ENCODE data around the gene PLA2G15. TPM values are rescaled to one million over a fixed set of nuclear protein-coding genes. Genes with fewer than 3 reads are reported as not detected.

The PLA2G15 gene
- total and polyA plus RNA-seq, 2 experiments from 2014 or later = 3.1 to 14.8 TPM

DNA sequence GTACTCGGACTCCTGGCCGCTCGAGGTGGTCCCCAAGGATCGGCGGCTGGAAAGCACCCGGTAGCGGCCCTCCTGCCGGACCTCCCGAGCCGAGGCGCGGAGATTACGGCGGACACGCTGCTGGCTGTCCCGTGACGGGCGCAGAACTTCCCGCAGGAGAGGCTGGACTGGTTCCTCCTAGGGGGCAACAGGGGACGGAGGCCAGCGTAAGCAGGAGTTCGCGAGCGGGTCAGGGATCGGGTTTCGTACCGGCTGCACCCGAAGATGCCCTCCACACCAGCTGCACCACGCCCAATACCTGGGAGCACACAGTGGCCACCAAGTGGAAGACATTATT, 65.2 kb downstream of the PLA2G15 start (continued):
- TF ChIP-seq, protein P1, sequence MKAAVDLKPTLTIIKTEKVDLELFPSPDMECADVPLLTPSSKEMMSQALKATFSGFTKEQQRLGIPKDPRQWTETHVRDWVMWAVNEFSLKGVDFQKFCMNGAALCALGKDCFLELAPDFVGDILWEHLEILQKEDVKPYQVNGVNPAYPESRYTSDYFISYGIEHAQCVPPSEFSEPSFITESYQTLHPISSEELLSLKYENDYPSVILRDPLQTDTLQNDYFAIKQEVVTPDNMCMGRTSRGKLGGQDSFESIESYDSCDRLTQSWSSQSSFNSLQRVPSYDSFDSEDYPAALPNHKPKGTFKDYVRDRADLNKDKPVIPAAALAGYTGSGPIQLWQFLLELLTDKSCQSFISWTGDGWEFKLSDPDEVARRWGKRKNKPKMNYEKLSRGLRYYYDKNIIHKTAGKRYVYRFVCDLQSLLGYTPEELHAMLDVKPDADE (IDR thresholded peaks at IDR 0.05) = no peak

Small RNAs within 50 kb of the gene (microRNA-seq; reads per million reads assigned to microRNA genes)
- not detected for gene MIR6773

Small RNAs within 50 kb of the gene (small RNA-seq; reads per million reads assigned to genes)
- gene RNU6-1262P (ENCODE audit: low replicate concordance) = not detected

Other genes starting within 250 kb of the PLA2G15 start
- not detected in 2 replicates for gene DPEP2, start 245.9 kb upstream of the PLA2G15 start, total RNA-seq (2014; rRNA removed; shearing (Covaris generic))
- 0.09 TPM in 1 of 2 replicates, not detected in the other for gene DPEP2, start 245.9 kb upstream of the PLA2G15 start, polyA plus RNA-seq (2016; fragmentation: Nextera tagmentation; extraction: Ambion mirVana)
- gene DPEP2NB, start 229.5 kb upstream of the PLA2G15 start, total RNA-seq (2014; rRNA removed; shearing (Covaris generic)) = not detected in 2 replicates
- 0.19 TPM in 1 of 2 replicates, not detected in the other for gene DPEP2NB, start 229.5 kb upstream of the PLA2G15 start, polyA plus RNA-seq (2016; fragmentation: Nextera tagmentation; extraction: Ambion mirVana)
- 18.0 and 23.8 TPM in 2 replicates for gene DDX28, start 222.1 kb upstream of the PLA2G15 start, total RNA-seq (2014; rRNA removed; shearing (Covaris generic))
- gene DDX28, start 222.1 kb upstream of the PLA2G15 start, polyA plus RNA-seq (2016; fragmentation: Nextera tagmentation; extraction: Ambion mirVana) = 11.9 and 12.2 TPM in 2 replicates
- gene DUS2, start 222.1 kb upstream of the PLA2G15 start, total RNA-seq (2014; rRNA removed; shearing (Covaris generic)) = 22.4 and 26.4 TPM in 2 replicates
- gene DUS2, start 222.1 kb upstream of the PLA2G15 start, polyA plus RNA-seq (2016; fragmentation: Nextera tagmentation; extraction: Ambion mirVana) = 12.8 and 13.3 TPM in 2 replicates
- gene NFATC3, start 160.0 kb upstream of the PLA2G15 start, total RNA-seq (2014; rRNA removed; shearing (Covaris generic)) = 34.5 and 40.9 TPM in 2 replicates
- gene NFATC3, start 160.0 kb upstream of the PLA2G15 start, polyA plus RNA-seq (2016; fragmentation: Nextera tagmentation; extraction: Ambion mirVana) = 9.2 and 9.3 TPM in 2 replicates
- gene ESRP2, start 9.2 kb upstream of the PLA2G15 start, total RNA-seq (2014; rRNA removed; shearing (Covaris generic)) = 42.7 and 44.0 TPM in 2 replicates
- gene ESRP2, start 9.2 kb upstream of the PLA2G15 start, polyA plus RNA-seq (2016; fragmentation: Nextera tagmentation; extraction: Ambion mirVana) = 16.2 TPM in 2 replicates
- 19.7 and 30.9 TPM in 2 replicates for gene SLC7A6, start 19.2 kb downstream of the PLA2G15 start, total RNA-seq (2014; rRNA removed; shearing (Covaris generic))
- gene SLC7A6, start 19.2 kb downstream of the PLA2G15 start, polyA plus RNA-seq (2016; fragmentation: Nextera tagmentation; extraction: Ambion mirVana) = 15.0 and 16.6 TPM in 2 replicates
- gene SLC7A6OS, start 65.6 kb downstream of the PLA2G15 start, total RNA-seq (2014; rRNA removed; shearing (Covaris generic)) = 16.4 and 16.5 TPM in 2 replicates
- 13.8 and 17.9 TPM in 2 replicates for gene SLC7A6OS, start 65.6 kb downstream of the PLA2G15 start, polyA plus RNA-seq (2016; fragmentation: Nextera tagmentation; extraction: Ambion mirVana)
- gene PRMT7, start 65.6 kb downstream of the PLA2G15 start, total RNA-seq (2014; rRNA removed; shearing (Covaris generic)) = 61.9 and 65.3 TPM in 2 replicates
- gene PRMT7, start 65.6 kb downstream of the PLA2G15 start, polyA plus RNA-seq (2016; fragmentation: Nextera tagmentation; extraction: Ambion mirVana) = 20.2 TPM in 2 replicates
- 0.31 and 0.83 TPM in 2 replicates for gene SMPD3, start 203.1 kb downstream of the PLA2G15 start, total RNA-seq (2014; rRNA removed; shearing (Covaris generic))
- gene SMPD3, start 203.1 kb downstream of the PLA2G15 start, polyA plus RNA-seq (2016; fragmentation: Nextera tagmentation; extraction: Ambion mirVana) = 0.57 and 0.68 TPM in 2 replicates

All from GM23338 (cell line).